Measurements from ENCODE around the gene CARS2. TPM values are rescaled to one million over a fixed set of nuclear protein-coding genes. Genes with fewer than 3 reads are reported as not detected.

The CARS2 gene
- polyA plus RNA-seq, 1 donor (not counting 4 experiments of a cell fraction or from before 2014, with no cell fraction given): 90.0 TPM

- no peak overlapping the region for H3K9ac ChIP-seq (ENCODE audit: control insufficient read depth, extremely low read depth, insufficient read depth, low read length)
- no peak overlapping the region for H3K4me3 ChIP-seq (ENCODE audit: control insufficient read depth in 2 of 3, extremely low read depth in 1 of 3, insufficient read depth in 2 of 3, low read depth in 1 of 3, low read length in 3 of 3)
- H2AFZ ChIP-seq (ENCODE audit: control insufficient read depth, low read length): no peak overlapping the region
- no peaks in the 10 kb centered on the region for H3K9me3 ChIP-seq (ENCODE audit: control insufficient read depth, low read depth, low read length)
- TF ChIP-seq EZH2 (IDR thresholded peaks at IDR 0.05; ENCODE audit: low read length): no peak
- TF ChIP-seq CTCF (optimal IDR thresholded peaks at IDR 0.05 in 1 of 3, IDR thresholded peaks at IDR 0.05 in 1 of 3, conservative IDR thresholded peaks at IDR 0.05 in 1 of 3; ENCODE audit: extremely low read depth in 1 of 3, insufficient read depth in 2 of 3, low read length in 3 of 3): no peak
- no peaks in the 10 kb centered on the region for H3K9me1 ChIP-seq (ENCODE audit: control insufficient read depth, extremely low read depth, insufficient read depth, low read length)
- FAIRE-seq (no peak), DNase-seq (ENCODE audit: low read depth, low spot score) (no peak)
- dilution Hi-C loops (cut with MboI; ENCODE audit: extremely low pct_ligation_motif_present, low sequenced_read_pairs): no loop called here
- peaks cover 93% of the 10 kb centered on the region for H3K79me2 ChIP-seq (ENCODE audit: control insufficient read depth, insufficient read depth, low read length)
- peaks cover 16% of the 10 kb centered on the region for H3K4me1 ChIP-seq (ENCODE audit: control insufficient read depth, extremely low read depth, insufficient read depth, low read length)
- peaks cover 9% of the 10 kb centered on the region for H4K20me1 ChIP-seq (ENCODE audit: control insufficient read depth, extremely low read depth, insufficient read depth, low read length)
- H3K36me3 ChIP-seq (ENCODE audit: control insufficient read depth in 2 of 2, extremely low read depth in 1 of 2, insufficient read depth in 2 of 2, low read length in 2 of 2): peaks cover 16 to 17% of the 10 kb centered on the region in 2 experiments
- H3K27me3 ChIP-seq (ENCODE audit: control insufficient read depth, extremely low read depth, insufficient read depth, low read length): no peaks in the 10 kb centered on the region
- no peak overlapping the region for H3K27ac ChIP-seq (ENCODE audit: control insufficient read depth, insufficient read depth, low read length)
- no peak overlapping the region for H3K4me2 ChIP-seq (ENCODE audit: control insufficient read depth, extremely low read depth, insufficient read depth, low read depth, low read length)
Observed at GRCh38 chr13:110620596-110620995, 85.3 kb downstream of the CARS2 start.

- DNase-seq (ENCODE audit: low read depth, low spot score): no peak
- H3K9me1 ChIP-seq (ENCODE audit: control insufficient read depth, extremely low read depth, insufficient read depth, low read length): no peaks in the 10 kb centered on the region
- H3K4me1 ChIP-seq (ENCODE audit: control insufficient read depth, extremely low read depth, insufficient read depth, low read length): peaks cover 21% of the 10 kb centered on the region
- H3K36me3 ChIP-seq (ENCODE audit: control insufficient read depth in 2 of 2, extremely low read depth in 1 of 2, insufficient read depth in 2 of 2, low read length in 2 of 2): peaks cover 13% of the 10 kb centered on the region in 2 experiments
- peaks cover 9% of the 10 kb centered on the region for H4K20me1 ChIP-seq (ENCODE audit: control insufficient read depth, extremely low read depth, insufficient read depth, low read length)
- H3K9me3 ChIP-seq (ENCODE audit: control insufficient read depth, low read depth, low read length): no peaks in the 10 kb centered on the region
- no peak overlapping the region for H3K27ac ChIP-seq (ENCODE audit: control insufficient read depth, insufficient read depth, low read length)
- no peak overlapping the region for H3K9ac ChIP-seq (ENCODE audit: control insufficient read depth, extremely low read depth, insufficient read depth, low read length)
- H3K27me3 ChIP-seq (ENCODE audit: control insufficient read depth, extremely low read depth, insufficient read depth, low read length): no peaks in the 10 kb centered on the region
- H2AFZ ChIP-seq (ENCODE audit: control insufficient read depth, low read length): no peak overlapping the region
- FAIRE-seq: no peak
- no peak overlapping the region for H3K4me2 ChIP-seq (ENCODE audit: control insufficient read depth, extremely low read depth, insufficient read depth, low read depth, low read length)
- TF ChIP-seq EZH2 (IDR thresholded peaks at IDR 0.05; ENCODE audit: low read length) (no peak), CTCF (optimal IDR thresholded peaks at IDR 0.05 in 1 of 3, IDR thresholded peaks at IDR 0.05 in 1 of 3, conservative IDR thresholded peaks at IDR 0.05 in 1 of 3; ENCODE audit: extremely low read depth in 1 of 3, insufficient read depth in 2 of 3, low read length in 3 of 3) (no peak)
- H3K4me3 ChIP-seq (ENCODE audit: control insufficient read depth in 2 of 3, extremely low read depth in 1 of 3, insufficient read depth in 2 of 3, low read depth in 1 of 3, low read length in 3 of 3): no peak overlapping the region
- dilution Hi-C loops (cut with MboI; ENCODE audit: extremely low pct_ligation_motif_present, low sequenced_read_pairs): no loop called here
- H3K79me2 ChIP-seq (ENCODE audit: control insufficient read depth, insufficient read depth, low read length): peaks cover 78% of the 10 kb centered on the region
Observed at GRCh38 chr13:110618780-110619179, 87.1 kb downstream of the CARS2 start.
